ENCODE data around the gene SDC3. TPM values are rescaled to one million over a fixed set of nuclear protein-coding genes. Genes with fewer than 3 reads are reported as not detected.

The SDC3 gene
- total RNA-seq, 4 donors from 2014 or later = 4.3 to 23.5 (median 14.5) TPM

GRCh38 chr1:30883389-30884172 lies 25.0 kb downstream of the SDC3 start:
- WGBS, 2 donors = 83 to 84% methylated on average over 16 to 18 of the region's 18 CpGs
- DNase-seq (ENCODE audit: low spot score in 2 of 2) = no peak

GRCh38 chr1:30882678-30883388 lies 25.7 kb downstream of the SDC3 start:
- no peak for DNase-seq (ENCODE audit: low spot score in 2 of 2)
- intact Hi-C loops (cut with DNase I; ENCODE audit: low total_unique reads) = no loop called here
- no peak overlapping the region for H3K4me3 ChIP-seq (ENCODE audit: low read depth, poor library complexity, severe bottlenecking)
- TF ChIP-seq, protein P1, sequence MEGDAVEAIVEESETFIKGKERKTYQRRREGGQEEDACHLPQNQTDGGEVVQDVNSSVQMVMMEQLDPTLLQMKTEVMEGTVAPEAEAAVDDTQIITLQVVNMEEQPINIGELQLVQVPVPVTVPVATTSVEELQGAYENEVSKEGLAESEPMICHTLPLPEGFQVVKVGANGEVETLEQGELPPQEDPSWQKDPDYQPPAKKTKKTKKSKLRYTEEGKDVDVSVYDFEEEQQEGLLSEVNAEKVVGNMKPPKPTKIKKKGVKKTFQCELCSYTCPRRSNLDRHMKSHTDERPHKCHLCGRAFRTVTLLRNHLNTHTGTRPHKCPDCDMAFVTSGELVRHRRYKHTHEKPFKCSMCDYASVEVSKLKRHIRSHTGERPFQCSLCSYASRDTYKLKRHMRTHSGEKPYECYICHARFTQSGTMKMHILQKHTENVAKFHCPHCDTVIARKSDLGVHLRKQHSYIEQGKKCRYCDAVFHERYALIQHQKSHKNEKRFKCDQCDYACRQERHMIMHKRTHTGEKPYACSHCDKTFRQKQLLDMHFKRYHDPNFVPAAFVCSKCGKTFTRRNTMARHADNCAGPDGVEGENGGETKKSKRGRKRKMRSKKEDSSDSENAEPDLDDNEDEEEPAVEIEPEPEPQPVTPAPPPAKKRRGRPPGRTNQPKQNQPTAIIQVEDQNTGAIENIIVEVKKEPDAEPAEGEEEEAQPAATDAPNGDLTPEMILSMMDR (IDR thresholded peaks at IDR 0.05) = no peak
- TF ChIP-seq POLR2A (IDR thresholded peaks at IDR 0.05) = no peak
- 82 to 86% methylated on average over 14 of the region's 14 CpGs for WGBS, 2 donors

More at GRCh38 chr1:30883389-30884172, 25.0 kb downstream of the SDC3 start:
- TF ChIP-seq, protein P1 (IDR thresholded peaks at IDR 0.05) = no peak
- TF ChIP-seq POLR2A (IDR thresholded peaks at IDR 0.05) = no peak
- intact Hi-C loops (cut with DNase I; ENCODE audit: low total_unique reads) = no loop called here
- no peak overlapping the region for H3K4me3 ChIP-seq (ENCODE audit: low read depth, poor library complexity, severe bottlenecking)

DNA sequence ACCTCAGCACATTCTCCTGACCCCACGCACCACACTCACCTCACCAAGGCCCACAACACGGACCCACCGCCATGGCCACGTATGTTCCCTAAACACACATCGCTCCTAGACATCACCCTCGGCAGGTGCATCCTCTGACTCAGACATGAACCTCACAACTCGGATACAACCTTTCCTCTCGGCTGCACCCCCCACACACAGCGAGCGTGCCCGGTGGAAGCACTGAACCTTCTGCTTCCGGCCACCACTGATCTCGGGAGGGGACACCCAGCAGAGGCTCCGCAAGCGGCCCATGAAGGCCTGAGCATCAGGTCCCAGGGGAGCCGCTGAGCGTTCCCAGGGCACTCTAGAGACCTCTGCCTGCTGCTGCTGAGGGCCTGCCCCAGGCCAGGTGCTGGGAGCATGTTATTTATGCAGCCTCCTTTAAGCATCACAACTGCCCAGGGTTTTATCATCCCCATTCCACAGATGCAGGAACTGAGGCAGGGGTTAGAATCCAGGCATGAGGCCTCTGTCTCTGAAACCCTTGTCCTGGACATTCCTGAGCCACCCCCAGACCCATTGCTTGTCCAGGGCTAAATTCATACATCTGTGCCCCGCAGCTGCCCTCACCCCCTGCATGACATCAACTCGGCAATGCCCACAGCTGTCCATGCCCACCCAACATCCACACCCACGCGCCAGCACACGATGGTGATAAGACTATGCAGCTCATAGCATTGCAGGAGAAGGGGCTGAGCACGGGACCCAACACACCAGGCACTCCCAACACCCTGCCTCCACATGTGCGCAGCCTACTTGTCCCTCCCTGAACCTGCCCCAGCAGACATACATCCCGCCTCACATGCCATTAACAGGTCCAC lies 27.0 kb downstream of the SDC3 start:
- WGBS, 2 donors = 64 to 84% methylated on average over 25 of the region's 25 CpGs
- TF ChIP-seq POLR2A (IDR thresholded peaks at IDR 0.05) = no peak
- TF ChIP-seq, protein P1 (IDR thresholded peaks at IDR 0.05) = no peak
- intact Hi-C loops (cut with DNase I; ENCODE audit: low total_unique reads) = no loop called here
- DNase-seq (ENCODE audit: low spot score in 2 of 2) = no peak
- H3K4me3 ChIP-seq (ENCODE audit: low read depth, poor library complexity, severe bottlenecking) = no peak overlapping the region

DNA sequence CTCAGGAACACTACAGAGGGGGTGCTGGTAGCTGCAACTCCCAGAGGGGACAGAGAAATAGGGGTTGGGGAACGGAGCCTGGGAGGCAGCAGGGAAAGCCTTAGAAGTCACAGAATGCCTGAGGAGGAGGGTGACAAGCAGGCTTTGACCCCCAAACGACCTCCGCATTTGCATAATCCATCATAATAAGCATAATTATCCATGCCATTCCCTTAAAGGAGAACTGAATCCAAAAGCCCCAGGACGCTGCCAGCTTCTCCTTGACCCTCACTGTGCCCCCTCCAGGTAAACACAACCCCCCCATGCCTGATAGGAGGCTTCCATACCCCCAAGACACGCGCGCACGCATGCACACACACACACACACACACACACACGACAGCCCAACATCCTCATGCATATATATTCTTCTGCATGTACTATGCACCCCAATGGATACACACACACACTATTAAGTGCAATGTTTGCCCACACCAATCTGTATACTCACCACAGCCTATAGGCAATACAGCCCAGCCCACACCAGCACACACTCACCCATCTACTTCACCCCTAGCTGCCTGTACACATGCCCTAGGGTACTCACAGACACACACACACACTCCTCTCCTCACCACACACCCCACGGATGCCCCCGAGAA lies 27.8 kb downstream of the SDC3 start:
- intact Hi-C loops (cut with DNase I; ENCODE audit: low total_unique reads) = no loop called here
- no peak for DNase-seq (ENCODE audit: low spot score in 2 of 2)
- 82 to 86% methylated on average over 11 of the region's 11 CpGs for WGBS, 2 donors
- TF ChIP-seq, protein P1 (IDR thresholded peaks at IDR 0.05) = no peak
- no peak for TF ChIP-seq POLR2A (IDR thresholded peaks at IDR 0.05)
- H3K4me3 ChIP-seq (ENCODE audit: low read depth, poor library complexity, severe bottlenecking) = no peak overlapping the region

DNA sequence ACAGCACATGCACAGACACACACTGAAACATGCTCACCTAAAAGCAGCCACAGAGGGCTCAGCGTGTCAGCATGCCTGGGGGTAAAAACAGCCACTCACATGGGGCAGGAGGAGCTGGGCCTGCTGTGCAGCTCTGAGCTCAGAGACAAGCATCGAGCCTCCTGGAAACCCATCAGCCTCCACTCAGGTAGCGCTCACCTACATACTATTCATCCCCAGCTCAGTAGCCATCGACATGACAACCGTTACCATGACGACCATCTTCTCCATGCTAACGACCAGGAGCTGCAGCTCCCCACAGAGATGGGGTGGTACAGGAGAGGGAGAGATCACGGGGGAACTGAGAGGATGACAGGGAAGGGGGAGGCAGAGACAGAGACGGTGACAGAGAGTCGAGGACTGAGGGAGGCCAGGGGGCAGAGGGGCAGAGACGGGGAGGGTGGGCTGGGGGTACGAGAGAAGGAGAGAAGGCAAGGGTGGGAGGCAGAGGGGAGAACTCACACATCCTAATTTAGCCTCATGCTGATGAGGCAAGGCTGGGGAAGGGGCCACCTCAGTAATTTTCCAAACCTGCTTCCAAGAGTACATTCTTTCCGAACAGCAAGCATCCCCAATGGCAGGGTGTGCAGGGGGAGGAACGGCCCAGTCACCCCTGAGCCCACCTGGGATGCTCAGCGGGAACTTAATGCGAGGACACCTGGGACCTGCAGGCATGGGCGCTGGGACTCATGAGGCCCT lies 28.4 kb downstream of the SDC3 start:
- intact Hi-C loops (cut with DNase I; ENCODE audit: low total_unique reads) = no loop called here
- WGBS, 2 donors = 66 to 68% methylated on average over 17 of the region's 17 CpGs

More for the DNA sequence above, 28.4 kb downstream of the SDC3 start:
- no peak for DNase-seq (ENCODE audit: low spot score in 2 of 2)
- TF ChIP-seq, protein P1 (IDR thresholded peaks at IDR 0.05) = no peak
- TF ChIP-seq POLR2A (IDR thresholded peaks at IDR 0.05) = no peak
- no peak overlapping the region for H3K4me3 ChIP-seq (ENCODE audit: low read depth, poor library complexity, severe bottlenecking)

Measured in lower leg skin (tissue), 4 donors.